Measurements from ENCODE around the gene CDCA5. TPM values are rescaled to one million over a fixed set of nuclear protein-coding genes. Genes with fewer than 3 reads are reported as not detected.

Gene CDCA5
- total RNA-seq, 1 donor from 2014 or later = 92.5 TPM

DNA sequence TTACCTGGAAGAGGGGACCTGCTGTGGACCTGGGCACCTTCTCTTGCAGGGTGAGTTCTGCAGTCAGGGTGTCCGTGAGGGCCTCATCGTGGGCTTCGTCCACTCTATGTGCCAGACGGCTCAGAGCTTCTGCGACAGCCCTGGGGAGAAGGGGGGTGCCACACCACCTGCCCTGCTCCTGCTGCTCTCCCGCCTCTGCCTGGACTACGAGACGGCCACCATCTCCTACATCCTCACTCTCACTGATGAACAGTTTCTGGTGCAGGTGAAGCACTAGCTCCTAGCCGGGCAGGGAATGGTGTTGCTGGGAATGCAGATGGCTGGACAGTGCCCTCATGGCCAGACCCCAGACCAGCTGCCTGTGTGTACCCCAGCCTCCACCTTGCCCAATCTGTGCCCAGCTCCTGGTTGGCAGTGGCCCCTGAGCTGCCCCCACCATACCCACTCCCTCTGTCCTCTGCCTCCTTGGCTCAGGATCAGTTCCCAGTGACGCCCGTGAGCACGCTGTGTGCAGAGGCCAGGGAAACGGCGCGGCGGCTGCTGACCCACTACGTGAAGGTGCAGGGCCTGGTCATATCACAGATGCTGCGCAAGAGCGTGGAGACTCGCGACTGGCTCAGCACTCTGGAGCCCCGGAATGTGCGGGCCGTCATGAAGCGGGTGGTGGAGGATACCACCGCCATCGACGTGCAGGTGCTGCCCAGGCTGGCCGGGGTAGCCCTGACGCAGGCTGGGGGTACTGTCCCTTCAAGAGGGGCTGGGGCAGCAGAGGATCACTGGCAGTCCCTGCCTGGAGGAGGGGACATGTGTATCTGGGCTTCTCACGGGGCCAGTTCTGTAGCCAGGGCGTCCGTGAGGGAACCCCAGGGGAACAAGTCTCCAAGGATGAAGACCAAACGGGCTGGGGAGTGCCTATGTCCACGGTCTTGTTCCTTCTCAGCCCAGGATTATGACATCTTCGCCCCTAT lies 25.7 kb upstream of the CDCA5 start:
- Mint-ChIP-seq H3K27ac (no peak overlapping the region), H3K9me3 (no peaks in the 10 kb centered on the region), H3K36me3 (ENCODE audit: low read depth) (peaks cover 10% of the 10 kb centered on the region), H3K27me3 (ENCODE audit: insufficient read depth) (peaks cover 2% of the 10 kb centered on the region), H3K4me3 (no peak overlapping the region), H3K4me1 (ENCODE audit: low read depth) (peaks cover 44% of the 10 kb centered on the region)
- intact Hi-C loops (cut with micrococcal nuclease) = loop anchor here (1.0 to 10.0 kb wide), 4 partner anchors 13 to 505 kb away; partner anchors contain the start of genes CDCA5, MAP3K11, MAP4K2 and PCNX3
- DNase-seq (ENCODE audit: low spot score) = no peak

DNA sequence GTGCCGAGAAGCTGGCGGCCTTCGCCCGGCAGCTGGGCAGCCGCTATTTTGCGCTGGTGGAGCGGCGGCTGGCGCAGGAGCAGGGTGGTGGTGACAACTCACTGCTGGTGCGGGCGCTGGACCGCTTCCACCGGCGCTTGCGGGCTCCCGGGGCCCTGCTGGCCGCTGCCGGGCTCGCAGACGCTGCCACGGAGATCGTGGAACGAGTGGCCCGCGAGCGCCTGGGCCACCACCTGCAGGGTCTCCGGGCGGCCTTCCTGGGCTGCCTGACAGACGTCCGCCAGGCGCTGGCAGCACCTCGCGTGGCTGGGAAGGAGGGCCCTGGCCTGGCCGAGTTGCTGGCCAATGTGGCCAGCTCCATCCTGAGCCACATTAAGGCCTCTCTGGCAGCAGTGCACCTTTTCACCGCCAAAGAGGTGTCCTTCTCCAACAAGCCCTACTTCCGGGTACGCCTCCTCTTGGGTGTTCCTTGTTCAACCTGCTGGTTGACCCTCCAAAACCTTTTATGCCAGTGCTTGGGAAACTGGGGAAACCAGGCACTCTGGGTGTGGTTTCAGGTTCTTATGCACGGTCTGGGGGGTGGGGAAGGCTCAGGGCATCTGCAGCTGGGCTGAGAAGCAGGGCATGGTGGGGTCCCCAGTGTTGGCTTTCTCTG lies 24.8 kb upstream of the CDCA5 start:
- Mint-ChIP-seq H3K4me1 (ENCODE audit: low read depth) (peaks cover 45% of the 10 kb centered on the region), H3K27me3 (ENCODE audit: insufficient read depth) (peaks cover 2% of the 10 kb centered on the region), H3K27ac (no peak overlapping the region), H3K36me3 (ENCODE audit: low read depth) (peaks cover 14% of the 10 kb centered on the region), H3K4me3 (no peak overlapping the region), H3K9me3 (no peaks in the 10 kb centered on the region)
- no peak for DNase-seq (ENCODE audit: low spot score)
- intact Hi-C loops (cut with micrococcal nuclease) = no loop called here

DNA sequence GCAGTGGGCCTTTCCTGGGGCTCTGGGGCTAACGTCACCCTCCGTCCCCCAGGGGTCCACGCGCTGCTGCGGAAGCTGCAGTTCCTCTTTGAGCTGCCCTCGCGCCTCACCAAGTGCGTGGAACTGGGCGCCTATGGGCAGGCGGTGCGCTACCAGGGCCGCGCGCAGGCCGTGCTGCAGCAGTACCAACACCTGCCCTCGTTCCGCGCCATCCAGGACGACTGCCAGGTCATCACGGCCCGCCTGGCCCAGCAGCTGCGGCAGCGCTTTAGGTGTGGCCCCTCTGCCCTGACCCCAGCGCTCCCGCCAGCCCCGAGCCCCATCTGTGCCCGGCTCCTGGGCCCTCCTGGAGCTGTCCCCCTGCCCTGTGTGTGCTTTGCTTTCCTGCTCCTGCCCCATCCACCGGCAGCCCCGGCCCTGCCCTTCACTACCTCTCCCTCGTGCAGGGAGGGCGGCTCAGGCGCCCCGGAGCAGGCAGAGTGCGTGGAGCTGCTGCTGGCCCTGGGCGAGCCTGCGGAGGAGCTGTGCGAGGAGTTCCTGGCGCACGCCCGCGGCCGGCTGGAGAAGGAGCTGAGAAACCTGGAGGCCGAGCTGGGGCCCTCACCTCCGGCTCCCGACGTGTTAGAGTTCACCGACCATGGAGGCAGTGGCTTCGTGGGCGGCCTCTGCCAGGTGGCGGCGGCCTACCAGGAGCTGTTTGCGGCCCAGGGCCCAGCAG lies 24.1 kb upstream of the CDCA5 start:
- H3K4me3 Mint-ChIP-seq = no peak overlapping the region
- peaks cover 38% of the 10 kb centered on the region for H3K4me1 Mint-ChIP-seq (ENCODE audit: low read depth)
- peaks cover 18% of the 10 kb centered on the region for H3K36me3 Mint-ChIP-seq (ENCODE audit: low read depth)
- intact Hi-C loops (cut with micrococcal nuclease) = no loop called here
- H3K9me3 Mint-ChIP-seq = no peaks in the 10 kb centered on the region
- H3K27me3 Mint-ChIP-seq (ENCODE audit: insufficient read depth) = peaks cover 2% of the 10 kb centered on the region
- H3K27ac Mint-ChIP-seq = no peak overlapping the region
- DNase-seq (ENCODE audit: low spot score) = no peak

DNA sequence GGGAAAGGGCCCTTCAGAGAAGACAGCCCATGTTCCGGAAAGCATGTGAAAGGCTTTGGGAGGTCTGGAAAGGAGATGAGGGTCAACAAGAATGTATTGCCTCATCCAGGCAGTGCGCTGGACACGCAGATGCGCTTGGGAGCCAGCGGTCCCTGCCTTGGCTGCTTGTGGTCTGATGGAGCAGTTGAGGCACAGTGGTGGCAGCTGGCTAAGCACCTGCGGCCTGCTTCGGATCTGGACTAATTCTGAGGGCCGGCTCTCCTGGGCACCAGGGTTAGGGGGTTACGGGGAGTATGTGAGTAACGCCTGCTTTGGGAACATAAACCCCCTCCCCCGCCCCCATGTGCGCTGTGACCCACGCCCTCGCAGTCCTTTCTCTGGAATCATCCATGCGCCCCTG lies 23.2 kb upstream of the CDCA5 start:
- H3K4me1 Mint-ChIP-seq (ENCODE audit: low read depth) = peaks cover 36% of the 10 kb centered on the region
- no peak for DNase-seq (ENCODE audit: low spot score)
- no peaks in the 10 kb centered on the region for H3K9me3 Mint-ChIP-seq
- H3K27ac Mint-ChIP-seq = no peak overlapping the region
- no peak overlapping the region for H3K4me3 Mint-ChIP-seq
- H3K27me3 Mint-ChIP-seq (ENCODE audit: insufficient read depth) = peaks cover 2% of the 10 kb centered on the region
- peaks cover 18% of the 10 kb centered on the region for H3K36me3 Mint-ChIP-seq (ENCODE audit: low read depth)
- intact Hi-C loops (cut with micrococcal nuclease) = no loop called here

- H3K27ac Mint-ChIP-seq = peak overlapping the region; percentile 42
- no peak for DNase-seq (ENCODE audit: low spot score)
- peaks cover 15% of the 10 kb centered on the region for H3K36me3 Mint-ChIP-seq (ENCODE audit: low read depth)
- H3K9me3 Mint-ChIP-seq = no peaks in the 10 kb centered on the region
- intact Hi-C loops (cut with micrococcal nuclease) = no loop called here
- H3K4me3 Mint-ChIP-seq = no peak overlapping the region
- H3K4me1 Mint-ChIP-seq (ENCODE audit: low read depth) = peaks cover 16% of the 10 kb centered on the region
- H3K27me3 Mint-ChIP-seq (ENCODE audit: insufficient read depth) = no peaks in the 10 kb centered on the region
Observed at GRCh38 chr11:65104628-65105027, 20.8 kb upstream of the CDCA5 start.

DNA sequence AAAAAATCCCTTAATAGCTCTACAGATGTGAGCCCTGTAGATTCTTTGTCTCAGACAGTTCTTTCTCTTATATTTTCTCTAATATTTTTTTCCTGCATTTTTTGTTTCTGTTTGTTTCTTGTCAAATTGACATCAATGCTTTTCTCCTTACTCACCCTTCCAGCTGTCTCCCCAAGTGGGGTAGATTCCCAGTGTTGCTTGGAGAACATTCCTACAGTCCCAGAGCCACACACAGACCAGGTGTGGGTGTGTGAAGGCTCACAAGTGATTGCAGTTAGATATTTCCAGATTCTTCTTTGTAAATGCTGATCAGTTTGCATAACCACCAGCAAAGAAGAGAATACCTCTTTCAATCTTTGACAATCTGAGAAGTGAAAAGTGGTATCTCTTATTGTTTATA lies 19.6 kb upstream of the CDCA5 start:
- Mint-ChIP-seq H3K27ac (no peak overlapping the region), H3K4me3 (no peak overlapping the region), H3K9me3 (no peaks in the 10 kb centered on the region), H3K36me3 (ENCODE audit: low read depth) (peaks cover 17% of the 10 kb centered on the region), H3K27me3 (ENCODE audit: insufficient read depth) (no peaks in the 10 kb centered on the region), H3K4me1 (ENCODE audit: low read depth) (peaks cover 16% of the 10 kb centered on the region)
- DNase-seq (ENCODE audit: low spot score) = no peak
- intact Hi-C loops (cut with micrococcal nuclease) = no loop called here

- intact Hi-C loops (cut with micrococcal nuclease) = no loop called here
- Mint-ChIP-seq H3K9me3 (no peaks in the 10 kb centered on the region), H3K27me3 (ENCODE audit: insufficient read depth) (no peaks in the 10 kb centered on the region), H3K4me1 (ENCODE audit: low read depth) (peaks cover 16% of the 10 kb centered on the region), H3K27ac (no peak overlapping the region), H3K4me3 (no peak overlapping the region), H3K36me3 (ENCODE audit: low read depth) (peaks cover 19% of the 10 kb centered on the region)
- DNase-seq (ENCODE audit: low spot score) = no peak
Observed at GRCh38 chr11:65102142-65103095, 18.6 kb upstream of the CDCA5 start.

DNA sequence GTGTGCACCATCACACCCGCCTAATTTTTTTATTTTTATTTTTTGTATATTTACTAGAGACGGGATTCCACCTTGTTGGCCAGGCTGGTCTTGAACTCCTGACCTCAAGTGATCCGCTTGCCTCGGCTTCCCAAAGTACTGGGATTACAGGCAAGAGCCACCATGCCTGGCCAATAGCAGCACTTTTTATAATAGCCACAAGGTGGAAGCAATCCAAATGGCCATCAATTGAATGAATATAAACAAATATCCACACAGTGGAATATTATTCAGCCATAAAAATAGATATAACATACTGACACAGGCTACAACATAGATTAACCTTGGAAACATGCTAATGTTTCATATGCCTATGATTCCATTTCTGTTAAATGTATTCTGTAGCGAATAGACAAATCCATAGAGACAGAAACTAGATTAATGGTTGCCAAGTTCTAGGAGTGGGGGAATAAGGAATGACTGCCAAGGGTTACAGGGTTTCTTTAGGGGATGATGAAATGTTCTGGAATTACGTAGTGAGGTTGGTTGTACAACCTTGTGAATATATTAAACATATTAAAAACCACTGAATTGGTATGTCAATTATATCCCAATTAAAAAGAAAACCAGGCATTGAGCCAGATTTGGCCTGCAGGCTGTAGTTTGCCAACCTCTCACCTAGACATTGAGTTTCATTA lies 17.0 kb upstream of the CDCA5 start:
- no peaks in the 10 kb centered on the region for H3K9me3 Mint-ChIP-seq
- no peak for DNase-seq (ENCODE audit: low spot score)
- H3K27ac Mint-ChIP-seq = no peak overlapping the region
- H3K27me3 Mint-ChIP-seq (ENCODE audit: insufficient read depth) = no peaks in the 10 kb centered on the region
- no peak overlapping the region for H3K4me3 Mint-ChIP-seq
- intact Hi-C loops (cut with micrococcal nuclease) = no loop called here
- peaks cover 16% of the 10 kb centered on the region for H3K36me3 Mint-ChIP-seq (ENCODE audit: low read depth)
- H3K4me1 Mint-ChIP-seq (ENCODE audit: low read depth) = peaks cover 19% of the 10 kb centered on the region

GRCh38 chr11:65096926-65097325 lies 13.1 kb upstream of the CDCA5 start:
- DNase-seq (ENCODE audit: low spot score) = no peak
- intact Hi-C loops (cut with micrococcal nuclease) = loop anchor here (1.0 kb wide), 9 partner anchors 13 to 180 kb away; partner anchors contain the start of genes ARL2, ATG2A, CDCA5 and FAU
- H3K27me3 Mint-ChIP-seq (ENCODE audit: insufficient read depth) = no peaks in the 10 kb centered on the region
- peaks cover 11% of the 10 kb centered on the region for H3K4me1 Mint-ChIP-seq (ENCODE audit: low read depth)
- peak overlapping the region; percentile 91 for H3K4me3 Mint-ChIP-seq
- H3K9me3 Mint-ChIP-seq = no peaks in the 10 kb centered on the region
- H3K36me3 Mint-ChIP-seq (ENCODE audit: low read depth) = peaks cover 5% of the 10 kb centered on the region
- no peak overlapping the region for H3K27ac Mint-ChIP-seq

DNA sequence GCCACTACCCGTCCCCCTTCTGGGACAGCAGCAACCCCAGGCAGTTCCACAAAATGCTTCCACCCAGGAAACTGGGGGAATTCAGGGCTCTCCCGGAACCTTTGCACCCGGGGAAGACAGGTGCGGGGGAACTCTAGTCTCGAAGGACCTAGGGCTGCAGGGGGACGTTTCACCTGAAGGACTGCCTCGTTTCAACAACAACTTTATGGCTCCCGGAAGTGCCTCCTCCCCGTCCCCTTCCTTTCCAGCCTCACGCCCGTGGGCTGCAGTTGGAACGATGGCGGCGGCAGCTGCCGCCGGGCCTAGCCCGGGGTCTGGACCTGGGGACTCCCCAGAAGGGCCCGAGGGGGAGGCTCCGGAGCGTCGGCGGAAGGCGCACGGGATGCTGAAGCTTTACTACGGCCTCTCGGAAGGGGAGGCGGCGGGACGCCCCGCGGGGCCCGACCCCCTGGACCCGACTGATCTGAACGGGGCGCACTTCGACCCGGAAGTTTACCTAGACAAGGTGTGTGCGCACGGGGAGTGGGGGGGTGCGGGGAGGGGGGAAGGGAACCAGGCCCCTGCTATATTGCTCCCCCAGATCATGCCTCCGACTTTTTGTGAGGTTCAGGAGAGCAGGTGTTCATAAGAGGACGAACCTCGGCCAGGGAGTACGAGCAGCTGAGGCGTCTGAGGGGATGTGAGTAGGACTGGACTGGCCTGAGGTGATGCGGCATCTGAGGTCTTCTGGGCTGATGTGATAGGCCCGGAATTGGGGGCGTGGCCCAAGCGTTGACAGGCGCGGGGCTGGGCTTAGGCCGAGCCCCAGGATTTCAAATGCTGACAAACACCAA lies 12.3 kb upstream of the CDCA5 start, which contains the start of gene VPS51:
VPS51 (plus strand) TSS at position 241 of the 833 bp plus-strand sequence; CDS start at position 278, 37 bp downstream.
- H3K4me3 Mint-ChIP-seq = peak within 1 kb of the TSS; percentile 91
- no peaks in the 10 kb centered on the region for H3K27me3 Mint-ChIP-seq (ENCODE audit: insufficient read depth)
- no peaks in the 10 kb centered on the region for H3K9me3 Mint-ChIP-seq
- peak; percentile 80 for DNase-seq (ENCODE audit: low spot score)
- H3K27ac Mint-ChIP-seq = peak within 1 kb of the TSS; percentile 94
- intact Hi-C loops (cut with micrococcal nuclease) = loop anchor here (1.0 kb wide), 9 partner anchors 12 to 179 kb away; partner anchors contain the start of genes ARL2, ATG2A, CDCA5 and FAU
- H3K36me3 Mint-ChIP-seq (ENCODE audit: low read depth) = peaks cover 5% of the 10 kb centered on the region
- peaks cover 11% of the 10 kb centered on the region for H3K4me1 Mint-ChIP-seq (ENCODE audit: low read depth)

DNA sequence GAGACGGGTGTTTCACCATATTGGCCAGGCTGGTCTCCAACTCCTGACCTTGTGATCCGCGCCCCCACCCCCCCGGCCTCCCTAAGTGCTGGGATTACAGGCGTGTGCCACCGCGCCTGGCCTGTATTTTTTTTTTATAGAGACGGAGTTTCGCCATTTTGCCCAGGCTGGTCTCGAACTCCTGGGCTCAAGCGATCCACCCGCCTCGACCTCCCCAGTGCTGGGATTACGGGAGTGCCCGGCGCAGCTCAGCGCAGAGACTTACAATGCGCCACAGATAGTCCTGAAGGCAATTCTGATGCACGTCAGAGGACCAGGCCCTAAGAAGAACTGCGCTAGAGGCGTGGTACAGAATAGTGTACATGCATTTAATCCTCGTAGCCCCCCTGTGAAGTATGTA lies 11.6 kb upstream of the CDCA5 start:
- H3K9me3 Mint-ChIP-seq = no peaks in the 10 kb centered on the region
- intact Hi-C loops (cut with micrococcal nuclease) = no loop called here
- H3K36me3 Mint-ChIP-seq (ENCODE audit: low read depth) = peaks cover 5% of the 10 kb centered on the region
- peaks cover 11% of the 10 kb centered on the region for H3K4me1 Mint-ChIP-seq (ENCODE audit: low read depth)
- peak overlapping the region; percentile 91 for H3K4me3 Mint-ChIP-seq
- H3K27ac Mint-ChIP-seq = peak overlapping the region; percentile 94
- H3K27me3 Mint-ChIP-seq (ENCODE audit: insufficient read depth) = no peaks in the 10 kb centered on the region
- no peak for DNase-seq (ENCODE audit: low spot score)

Data from activated T-helper 1 cell treated with anti-CD3 and anti-CD28 coated beads, Interleukin-12 subunit alpha, Interleukin-12 subunit beta, Interleukin-2, Interleukin-4 antibody, amounts not matched to agents 30 ng/mL and 10 ng/mL and 1 ng/mL, durations not matched to agents 14 hours and 24 hours and 36 hours (primary cell).